Glutamatergic neuron (in vitro differentiated cells): Measurements from ENCODE around the gene TMEM232. TPM values are rescaled to one million over a fixed set of nuclear protein-coding genes. Genes with fewer than 3 reads are reported as not detected.

ENCODE experiments used
- DNase-seq: peaks from one replicate; pipeline ENCODE4 v3.0.0; 2022
- H3K27ac Mint-ChIP-seq: one replicate; pipeline ENCODE4 v1.8.0; 2020; ENCODE audit warnings: mild to moderate bottlenecking, mixed read lengths, inconsistent platforms; ENCODE audit not compliant: unreplicated experiment
- H3K27me3 Mint-ChIP-seq: one replicate; pipeline ENCODE4 v1.8.0; 2020; ENCODE audit warnings: mild to moderate bottlenecking, moderate library complexity, mixed read lengths, inconsistent platforms; ENCODE audit not compliant: unreplicated experiment
- H3K36me3 Mint-ChIP-seq: one replicate; pipeline ENCODE4 v1.8.0; 2020; ENCODE audit warnings: mild to moderate bottlenecking, mixed read lengths, inconsistent platforms; ENCODE audit not compliant: unreplicated experiment
- H3K4me1 Mint-ChIP-seq: one replicate; pipeline ENCODE4 v1.8.0; 2020; ENCODE audit warnings: mild to moderate bottlenecking, low read depth, mixed read lengths, inconsistent platforms; ENCODE audit not compliant: unreplicated experiment
- H3K4me3 Mint-ChIP-seq: one replicate; pipeline ENCODE4 v1.8.0; 2020; ENCODE audit warnings: mild to moderate bottlenecking, mixed read lengths, inconsistent platforms; ENCODE audit not compliant: unreplicated experiment
- H3K9me3 Mint-ChIP-seq: one replicate; pipeline ENCODE4 v1.8.0; 2020; ENCODE audit warnings: mild to moderate bottlenecking, moderate library complexity, mixed read lengths, inconsistent platforms; ENCODE audit not compliant: unreplicated experiment
- total RNA-seq: library from RNA; stranded (reverse); fragmentation: NEBNext Ultra II Directional; extraction: Animal tissue kit (Norgen Biotek cat#: 25700); gene quantifications from one replicate; pipeline ENCODE4 v1.2.1, GENCODE V29; 2021; ENCODE audit not compliant: unreplicated experiment
- TF ChIP-seq, protein P1 (sequence below): fragments of 200-600 bp; sonication (generic); IDR thresholded peaks from one replicate; pipeline ENCODE4 v1.5.0; 2021; ENCODE audit not compliant: partially characterized antibody, unreplicated experiment

The TMEM232 gene
- total RNA-seq, 1 donor from 2014 or later = 5.3 TPM

DNA sequence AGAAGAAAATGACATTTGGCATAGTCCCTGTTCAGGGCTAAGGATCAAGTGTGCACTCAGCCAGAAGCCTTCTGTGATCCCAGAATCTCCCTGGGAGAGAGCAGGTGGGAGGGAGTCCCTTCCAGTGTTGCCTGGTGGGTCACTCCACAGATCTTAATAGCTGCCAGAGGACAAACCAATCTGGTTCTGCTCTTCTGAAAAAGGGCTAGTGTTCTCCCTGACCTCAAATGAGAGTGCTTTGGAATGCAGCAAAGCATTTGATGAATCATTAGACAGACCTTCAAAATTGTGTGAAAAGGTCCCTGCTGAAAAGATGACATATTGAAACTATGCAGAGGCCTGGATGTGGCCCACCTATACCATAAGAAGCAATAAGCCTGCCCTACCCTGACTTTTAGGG lies 339.7 kb downstream of the TMEM232 start:
- H3K4me3 Mint-ChIP-seq = no peak overlapping the region
- H3K36me3 Mint-ChIP-seq = no peaks in the 10 kb centered on the region
- no peak overlapping the region for H3K27ac Mint-ChIP-seq
- DNase-seq = no peak
- peaks cover 6% of the 10 kb centered on the region for H3K4me1 Mint-ChIP-seq
- TF ChIP-seq, protein P1, sequence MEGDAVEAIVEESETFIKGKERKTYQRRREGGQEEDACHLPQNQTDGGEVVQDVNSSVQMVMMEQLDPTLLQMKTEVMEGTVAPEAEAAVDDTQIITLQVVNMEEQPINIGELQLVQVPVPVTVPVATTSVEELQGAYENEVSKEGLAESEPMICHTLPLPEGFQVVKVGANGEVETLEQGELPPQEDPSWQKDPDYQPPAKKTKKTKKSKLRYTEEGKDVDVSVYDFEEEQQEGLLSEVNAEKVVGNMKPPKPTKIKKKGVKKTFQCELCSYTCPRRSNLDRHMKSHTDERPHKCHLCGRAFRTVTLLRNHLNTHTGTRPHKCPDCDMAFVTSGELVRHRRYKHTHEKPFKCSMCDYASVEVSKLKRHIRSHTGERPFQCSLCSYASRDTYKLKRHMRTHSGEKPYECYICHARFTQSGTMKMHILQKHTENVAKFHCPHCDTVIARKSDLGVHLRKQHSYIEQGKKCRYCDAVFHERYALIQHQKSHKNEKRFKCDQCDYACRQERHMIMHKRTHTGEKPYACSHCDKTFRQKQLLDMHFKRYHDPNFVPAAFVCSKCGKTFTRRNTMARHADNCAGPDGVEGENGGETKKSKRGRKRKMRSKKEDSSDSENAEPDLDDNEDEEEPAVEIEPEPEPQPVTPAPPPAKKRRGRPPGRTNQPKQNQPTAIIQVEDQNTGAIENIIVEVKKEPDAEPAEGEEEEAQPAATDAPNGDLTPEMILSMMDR = no peak
- H3K9me3 Mint-ChIP-seq = no peaks in the 10 kb centered on the region
- H3K27me3 Mint-ChIP-seq = no peaks in the 10 kb centered on the region

GRCh38 chr5:110383231-110383630 lies 343.2 kb downstream of the TMEM232 start:
- TF ChIP-seq, protein P1 = no peak
- no peak overlapping the region for H3K27ac Mint-ChIP-seq
- peaks cover 6% of the 10 kb centered on the region for H3K4me1 Mint-ChIP-seq

GRCh38 chr5:110377943-110378342 lies 348.5 kb downstream of the TMEM232 start:
- DNase-seq = no peak
- TF ChIP-seq, protein P1 = no peak

More at GRCh38 chr5:110383231-110383630, 343.2 kb downstream of the TMEM232 start:
- Mint-ChIP-seq H3K27me3 (no peaks in the 10 kb centered on the region), H3K9me3 (no peaks in the 10 kb centered on the region), H3K36me3 (no peaks in the 10 kb centered on the region), H3K4me3 (no peak overlapping the region)
- no peak for DNase-seq

DNA sequence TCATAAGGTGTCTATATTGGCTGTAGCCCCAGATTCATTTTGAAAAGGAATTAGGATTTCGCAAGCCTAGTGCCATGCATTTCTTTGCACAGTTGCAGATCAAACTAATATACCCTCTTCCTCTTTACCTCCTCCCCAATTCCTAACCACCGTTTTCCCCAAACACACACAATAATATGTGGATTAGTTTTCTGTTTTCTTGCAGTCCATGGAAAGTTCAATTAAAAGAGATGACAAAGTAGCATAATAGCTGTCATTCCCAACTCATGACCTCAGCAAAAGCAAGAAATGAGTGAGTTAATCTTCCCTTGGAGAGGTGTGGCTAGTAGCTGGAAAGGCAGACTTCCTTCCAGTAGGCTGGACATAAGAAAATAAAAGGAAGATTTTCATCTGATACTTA lies 349.1 kb downstream of the TMEM232 start:
- H3K36me3 Mint-ChIP-seq = no peaks in the 10 kb centered on the region
- H3K9me3 Mint-ChIP-seq = no peaks in the 10 kb centered on the region
- H3K27me3 Mint-ChIP-seq = no peaks in the 10 kb centered on the region
- no peak overlapping the region for H3K27ac Mint-ChIP-seq
- no peaks in the 10 kb centered on the region for H3K4me1 Mint-ChIP-seq
- H3K4me3 Mint-ChIP-seq = no peak overlapping the region
- DNase-seq = no peak
- TF ChIP-seq, protein P1 = no peak

More at GRCh38 chr5:110377943-110378342, 348.5 kb downstream of the TMEM232 start:
- no peaks in the 10 kb centered on the region for H3K36me3 Mint-ChIP-seq
- no peaks in the 10 kb centered on the region for H3K27me3 Mint-ChIP-seq
- H3K4me1 Mint-ChIP-seq = no peaks in the 10 kb centered on the region
- H3K4me3 Mint-ChIP-seq = no peak overlapping the region
- H3K27ac Mint-ChIP-seq = no peak overlapping the region
- H3K9me3 Mint-ChIP-seq = no peaks in the 10 kb centered on the region

GRCh38 chr5:110376281-110376951 lies 350.1 kb downstream of the TMEM232 start:
- TF ChIP-seq, protein P1 = no peak
- Mint-ChIP-seq H3K36me3 (no peaks in the 10 kb centered on the region), H3K27me3 (no peaks in the 10 kb centered on the region), H3K4me3 (no peak overlapping the region), H3K9me3 (no peaks in the 10 kb centered on the region), H3K4me1 (no peaks in the 10 kb centered on the region), H3K27ac (no peak overlapping the region)
- no peak for DNase-seq
